H1 (cell line): ENCODE results near the gene MYO16. TPM values are rescaled to one million over a fixed set of nuclear protein-coding genes. Genes with fewer than 3 reads are reported as not detected.
A peak's percentile ranks its signal among the peaks of the same experiment; 100 is the strongest.

Source experiments
- CTCF ChIA-PET: fragments of 300-600 bp; sonication (Branson Sonifier 250); formaldehyde crosslinking; loops from one replicate; lab custom pipeline; 2021; ENCODE audit not compliant: partially characterized antibody; lab: Charles Lee
- POLR2A ChIA-PET: fragments of 300-600 bp; sonication (Branson Sonifier 250); formaldehyde crosslinking; loops from one replicate; lab custom pipeline; 2021; ENCODE audit warnings: inconsistent platforms; ENCODE audit not compliant: partially characterized antibody; lab: Charles Lee
- DNase-seq, 2 experiments: peaks; one replicate each; pipeline versions ENCODE4 v3.0.0 to v3.0.0-alpha.2; 2010 to 2022; ENCODE audit warnings: low spot score in 2 of 2, low read depth in 1 of 2, mixed read lengths in 1 of 2
- FAIRE-seq: peaks from 2 replicates; lab custom pipeline; 2011; peaks lifted over from hg19 to GRCh38; lab: Jason Lieb, UNC
- H2AFZ ChIP-seq: 2 replicates; pipeline ENCODE4 v1.8.1; 2012; ENCODE audit warnings: low read length, inconsistent platforms
- H2AK5ac ChIP-seq: 2 replicates; pipeline ENCODE4 v1.6.1; 2013; ENCODE audit warnings: low read depth, low read length
- H2BK120ac ChIP-seq: replicated peaks from 2 replicates; pipeline ENCODE3; 2013; ENCODE audit warnings: low read depth, low read length, inconsistent platforms
- H2BK12ac ChIP-seq: 2 replicates; pipeline ENCODE4 v1.6.1; 2013; ENCODE audit warnings: low read depth, low read length
- H2BK15ac ChIP-seq: 2 replicates; pipeline ENCODE4 v1.6.1; 2013; ENCODE audit warnings: low read length
- H2BK20ac ChIP-seq: 2 replicates; pipeline ENCODE4 v1.6.1; 2013; ENCODE audit warnings: low read length
- H2BK5ac ChIP-seq: 2 replicates; pipeline ENCODE4 v1.6.1; 2013; ENCODE audit warnings: low read depth, low read length
- H3K14ac ChIP-seq: 2 replicates; pipeline ENCODE4 v1.6.1; 2013; ENCODE audit warnings: inconsistent platforms; ENCODE audit not compliant: insufficient read length
- H3K18ac ChIP-seq: 2 replicates; pipeline ENCODE4 v1.6.1; 2013; ENCODE audit warnings: low read length; ENCODE audit errors: extremely low read depth
- H3K23ac ChIP-seq: 2 replicates; pipeline ENCODE4 v1.6.1; 2013; ENCODE audit warnings: inconsistent platforms; ENCODE audit not compliant: insufficient read length
- H3K23me2 ChIP-seq: 2 replicates; pipeline ENCODE4 v1.6.1; 2013; ENCODE audit warnings: low read depth, low read length
- H3K27ac ChIP-seq: 2 replicates; pipeline ENCODE4 v1.6.1; 2011; ENCODE audit warnings: low read depth, low read length, inconsistent platforms
- H3K27me3 ChIP-seq, 4 experiments: replicated peaks in 1 of 4; 1 replicate in 1 of 4; 2 replicates in 3 of 4; pipeline versions ENCODE4 v1.6.1 to v1.8.1; 2011 to 2013; ENCODE audit warnings: low read length in 3 of 4, mild to moderate bottlenecking in 3 of 4, inconsistent platforms in 2 of 4, mixed read lengths in 2 of 4, moderate library complexity in 1 of 4; ENCODE audit not compliant: control insufficient read depth in 3 of 4, insufficient read depth in 3 of 4; ENCODE audit errors: extremely low read depth in 1 of 4
- H3K36me3 ChIP-seq, 4 experiments: 2 replicates each; pipeline versions ENCODE4 v1.6.1 to v1.8.1; 2011 to 2013; ENCODE audit warnings: mild to moderate bottlenecking in 4 of 4, low read length in 3 of 4, moderate library complexity in 2 of 4, control low read depth in 1 of 4, inconsistent platforms in 1 of 4; ENCODE audit not compliant: insufficient read depth in 4 of 4, control insufficient read depth in 2 of 4
- H3K4ac ChIP-seq: replicated peaks from 2 replicates; pipeline ENCODE3; 2013; ENCODE audit warnings: low read length, low read depth, mixed read lengths, inconsistent platforms; ENCODE audit not compliant: insufficient read length
- H3K4me1 ChIP-seq, 4 experiments: replicated peaks in 1 of 4; 1 replicate in 1 of 4; 2 replicates in 3 of 4; pipeline versions ENCODE4 v1.6.1 to v1.8.1; 2011 to 2013; ENCODE audit warnings: low read length in 3 of 4, inconsistent platforms in 2 of 4, mixed read lengths in 1 of 4; ENCODE audit not compliant: insufficient read depth in 4 of 4, control insufficient read depth in 3 of 4
- H3K4me2 ChIP-seq, 2 experiments: 2 replicates each; pipeline versions ENCODE4 v1.6.1 to v1.8.1; 2011 to 2013; ENCODE audit warnings: low read depth in 2 of 2, low read length in 2 of 2, control low read depth in 1 of 2, inconsistent platforms in 1 of 2, mild to moderate bottlenecking in 1 of 2; ENCODE audit not compliant: insufficient read depth in 1 of 2
- H3K4me3 ChIP-seq, 4 experiments: fragments of 200-600, 300-600 bp in 1 of 4; sonication (generic), shearing (Covaris generic), sonication (Bioruptor Twin) in 1 of 4; 2 replicates each; pipeline versions ENCODE4 v1.5.1 to v1.8.1; 2011 to 2016; ENCODE audit warnings: low read length in 4 of 4, low read depth in 3 of 4, control low read depth in 2 of 4, inconsistent platforms in 2 of 4, mild to moderate bottlenecking in 2 of 4, mixed read lengths in 1 of 4, moderate library complexity in 1 of 4; ENCODE audit not compliant: insufficient read depth in 2 of 4; ENCODE audit errors: extremely low read depth in 1 of 4
- H3K56ac ChIP-seq: replicated peaks from 2 replicates; pipeline ENCODE3; 2013; ENCODE audit warnings: low read depth, mild to moderate bottlenecking, mixed read lengths, low read length, inconsistent platforms; ENCODE audit not compliant: insufficient read length
- H3K79me1 ChIP-seq: 2 replicates; pipeline ENCODE4 v1.6.1; 2013; ENCODE audit warnings: low read depth, low read length, control low read depth
- H3K79me2 ChIP-seq, 2 experiments: 2 replicates each; pipeline versions ENCODE4 v1.6.1 to v1.8.1; 2012 to 2013; ENCODE audit warnings: low read length in 2 of 2, mild to moderate bottlenecking in 2 of 2, inconsistent platforms in 1 of 2; ENCODE audit not compliant: insufficient read depth in 2 of 2, control insufficient read depth in 1 of 2
- H3K9ac ChIP-seq, 4 experiments: replicated peaks in 1 of 4; 1 replicate in 1 of 4; 2 replicates in 3 of 4; pipeline versions ENCODE4 v1.6.1 to v1.8.1; 2011 to 2013; ENCODE audit warnings: low read depth in 3 of 4, low read length in 3 of 4, control low read depth in 2 of 4, mild to moderate bottlenecking in 2 of 4, moderate library complexity in 2 of 4, inconsistent platforms in 1 of 4; ENCODE audit errors: extremely low read depth in 1 of 4
- H3K9me3 ChIP-seq, 2 experiments: 2 replicates each; pipeline versions ENCODE4 v1.6.1 to v1.8.1; 2012 to 2013; ENCODE audit warnings: mild to moderate bottlenecking in 2 of 2, moderate library complexity in 2 of 2, control low read depth in 1 of 2, inconsistent platforms in 1 of 2, low read depth in 1 of 2, low read length in 1 of 2, mixed read lengths in 1 of 2; ENCODE audit not compliant: insufficient read depth in 2 of 2
- H4K20me1 ChIP-seq, 2 experiments: replicated peaks in 1 of 2; 2 replicates each; pipeline versions ENCODE3 to v1.8.1; 2011 to 2013; ENCODE audit warnings: inconsistent platforms in 2 of 2, low read length in 2 of 2, mild to moderate bottlenecking in 1 of 2; ENCODE audit not compliant: insufficient read depth in 2 of 2, control insufficient read depth in 1 of 2
- H4K5ac ChIP-seq: 2 replicates; pipeline ENCODE4 v1.6.1; 2013; ENCODE audit warnings: low read length, low read depth, mixed read lengths, inconsistent platforms; ENCODE audit not compliant: insufficient read length
- H4K8ac ChIP-seq: 2 replicates; pipeline ENCODE4 v1.8.0; 2013; ENCODE audit warnings: mild to moderate bottlenecking, moderate library complexity, low read length, inconsistent platforms; ENCODE audit not compliant: insufficient read depth; ENCODE audit errors: extremely low read depth
- H4K91ac ChIP-seq: replicated peaks from 2 replicates; pipeline ENCODE3; 2013; ENCODE audit warnings: low read length, mixed read lengths, inconsistent platforms; ENCODE audit not compliant: insufficient read length
- ASH2L ChIP-seq: fragments of 200-600, 300-600 bp; sonication (generic); IDR thresholded peaks from one replicate; pipeline ENCODE4 v1.7.1; 2017; ENCODE audit warnings: low read length
- BACH1 ChIP-seq: IDR thresholded peaks from 2 replicates; pipeline ENCODE4 v1.6.1; 2012; ENCODE audit warnings: low read length, improper control_type of control experiment
- CBX5 ChIP-seq: fragments of 300-800, 300-1000 bp; sonication (generic); IDR thresholded peaks from 2 replicates; pipeline ENCODE4 v1.7.1; 2016; ENCODE audit warnings: antibody characterized with exemption, low read length, low read depth
- CBX8 ChIP-seq: fragments of 300-800, 300-1000 bp; sonication (generic); IDR thresholded peaks from 2 replicates; pipeline ENCODE4 v1.7.1; 2016; ENCODE audit warnings: low read depth, low read length, borderline replicate concordance
- FOSL1 ChIP-seq: IDR thresholded peaks from 2 replicates; pipeline ENCODE4 v1.6.1; 2011; ENCODE audit warnings: mild to moderate bottlenecking, low read depth, low read length, moderate library complexity; ENCODE audit not compliant: insufficient read depth
- RBBP5 ChIP-seq: IDR thresholded peaks from 2 replicates; pipeline ENCODE4 v1.7.1; 2012; ENCODE audit warnings: low read depth, mild to moderate bottlenecking, inconsistent platforms, low read length, moderate library complexity, borderline replicate concordance
- RFX5 ChIP-seq: IDR thresholded peaks from 2 replicates; pipeline ENCODE4 v1.6.1; 2011; ENCODE audit warnings: low read depth, low read length, improper control_type of control experiment, borderline replicate concordance
- SIX5 ChIP-seq: IDR thresholded peaks from 2 replicates; pipeline ENCODE4 v1.6.1; 2011; ENCODE audit warnings: mild to moderate bottlenecking, low read depth, low read length
- SP4 ChIP-seq: IDR thresholded peaks from 2 replicates; pipeline ENCODE4 v1.6.1; 2012; ENCODE audit warnings: low read length, inconsistent platforms
- SUZ12 ChIP-seq: fragments of 200-600 bp; sonication (generic); IDR thresholded peaks from 2 replicates; pipeline ENCODE4 v1.6.1; 2012; ENCODE audit warnings: mild to moderate bottlenecking, inconsistent platforms, low read length, moderate library complexity, mixed read lengths
- TAF1 ChIP-seq: IDR thresholded peaks from 2 replicates; pipeline ENCODE4 v1.6.1; 2011; ENCODE audit warnings: mild to moderate bottlenecking, low read depth, low read length
- TEAD4 ChIP-seq: IDR thresholded peaks from 2 replicates; pipeline ENCODE4 v1.6.1; 2012; ENCODE audit warnings: low read depth, low read length, inconsistent platforms, mixed read lengths
- WGBS, 2 experiments: shearing (Covaris generic) in 1 of 2; methylation state at CpG; one replicate each; pipeline versions ENCODE4 v1.1.6 to v1.1.7; 2013 to 2015; ENCODE audit warnings: low lambda C conversion rate in 2 of 2, mixed read lengths in 2 of 2, inconsistent platforms in 1 of 2, low coverage in 1 of 2, missing lambda C conversion rate in 1 of 2; ENCODE audit not compliant: insufficient replicate concordance in 2 of 2, insufficient coverage in 1 of 2, insufficient read length in 1 of 2; ENCODE audit errors: extremely low coverage in 1 of 2, missing lambda C conversion rate in 1 of 2; 5-methylcytosine and 5-hydroxymethylcytosine counted together
- polyA plus RNA-seq, 7 experiments: library from polyadenylated mRNA; depleted of rRNA in 3 of 7; stranded (reverse) in 5 of 7; unstranded in 2 of 7; fragments of >200 nt in 5 of 7; fragments of 200-250 nt in 2 of 7; gene quantifications; 1 replicate in 5 of 7; 2 replicates in 1 of 7; 4 replicates in 1 of 7; pipeline versions ENCODE4 v1.2.1 to v1.2.3, GENCODE V29; 2011 to 2013; ENCODE audit warnings: missing spikeins in 2 of 7, mixed read lengths in 2 of 7
- total RNA-seq: library from RNA; stranded (reverse); fragmentation: NEBNext Ultra II Directional; extraction: Animal tissue kit (Norgen Biotek cat#: 25700); gene quantifications from 2 replicates; pipeline ENCODE4 v1.2.1, GENCODE V29; 2021

The MYO16 gene
- total and polyA plus RNA-seq, 2 of the 8 experiments (the other 6 are each of a cell fraction or from before 2014, with no cell fraction given) = 0.02 to 0.22 TPM

- Histone ChIP-seq H2BK120ac (no peak overlapping the region), H3K56ac (no peak overlapping the region), H2AFZ (no peak overlapping the region), H4K20me1 (no peaks in the 10 kb centered on the region), H3K79me1 (no peaks in the 10 kb centered on the region), H3K27ac (no peak overlapping the region), H2BK12ac (no peak overlapping the region), H3K4ac (no peak overlapping the region), H4K8ac (no peak overlapping the region), H3K36me3 (no peaks in the 10 kb centered on the region), H3K27me3 (no peaks in the 10 kb centered on the region), H3K4me2 (no peak overlapping the region), H3K9ac (no peak overlapping the region), H2BK15ac (no peak overlapping the region), H3K79me2 (no peaks in the 10 kb centered on the region), H3K18ac (no peak overlapping the region), H2BK5ac (no peak overlapping the region; the same call in 1 of the 2 replicates), H3K23ac (no peak overlapping the region), H3K4me1 (peaks cover 1 to 3% (median 3%) of the 10 kb centered on the region in 4 experiments; a peak in 6 of 7 replicates), H3K4me3 (no peak overlapping the region), H3K23me2 (no peaks in the 10 kb centered on the region), H4K91ac (peak overlapping the region; percentile 38), H2BK20ac (no peak overlapping the region), H2AK5ac (no peak overlapping the region), H3K14ac (no peak overlapping the region), H4K5ac (no peak overlapping the region), H3K9me3 (no peaks in the 10 kb centered on the region)
- no peak for TF ChIP-seq RBBP5
- no peak for TF ChIP-seq RFX5
- TF ChIP-seq ASH2L = no peak
- TF ChIP-seq TAF1 = no peak
- no peak for TF ChIP-seq FOSL1
- no peak for TF ChIP-seq CBX5
- no peak for TF ChIP-seq SUZ12
- no peak for TF ChIP-seq CBX8
- no peak for TF ChIP-seq TEAD4
- no peak for TF ChIP-seq BACH1
- no peak for TF ChIP-seq SP4
- TF ChIP-seq SIX5 = no peak
- CTCF ChIA-PET = no interaction called here
- POLR2A ChIA-PET = no interaction called here
- WGBS, 2 experiments = 77% methylated on average over 8 of the region's 8 CpGs; no CpG with 5 or more reads in 1 of the 2 experiments
- DNase-seq (no peak), FAIRE-seq (no peak)
Observed at GRCh38 chr13:109154546-109154945, 525.1 kb downstream of the MYO16 start.
